Heart left ventricle (tissue), 16 donors: ENCODE results near the gene USP34. TPM values are rescaled to one million over a fixed set of nuclear protein-coding genes. Genes with fewer than 3 reads are reported as not detected.

Source experiments
- ATAC-seq, 4 donors: fragments of 200-7000 bp; cut with Tn5 transposase; one replicate each; pipeline ENCODE4 v1.9.1; 2020 to 2022; ENCODE audit warnings: moderate library complexity in 4 of 4, mild to moderate bottlenecking in 3 of 4, moderate number of reproducible peaks in 1 of 4
- DNase-seq, 5 donors: peaks; one replicate each; pipeline ENCODE4 v3.0.0-alpha.2; 2020
- H3K27ac ChIP-seq, 12 donors: fragments of 200-600 bp; sonication (generic) in 4 of 12; one replicate each; pipeline versions ENCODE4 v1.5.0 to v1.8.0; 2016 to 2022; ENCODE audit warnings: mild to moderate bottlenecking in 2 of 12
- H3K27me3 ChIP-seq, 9 donors: fragments of 200-600 bp; sonication (generic) in 2 of 9; one replicate each; pipeline versions ENCODE4 v1.5.1 to v1.8.0; 2016 to 2022; ENCODE audit warnings: mild to moderate bottlenecking in 3 of 9
- H3K36me3 ChIP-seq, 9 donors: fragments of 200-600 bp; sonication (generic) in 2 of 9; one replicate each; pipeline versions ENCODE4 v1.5.0 to v1.8.0; 2018 to 2022; ENCODE audit warnings: mild to moderate bottlenecking in 2 of 9
- H3K4me1 ChIP-seq, 12 donors: fragments of 200-600 bp; sonication (generic) in 4 of 12; one replicate each; pipeline versions ENCODE4 v1.5.0 to v1.8.0; 2016 to 2022; ENCODE audit warnings: mild to moderate bottlenecking in 3 of 12
- H3K4me3 ChIP-seq, 12 donors: fragments of 200-600 bp; sonication (generic) in 4 of 12; one replicate each; pipeline versions ENCODE4 v1.5.0 to v1.8.0; 2017 to 2022; ENCODE audit warnings: mild to moderate bottlenecking in 9 of 12, moderate library complexity in 4 of 12
- H3K9me3 ChIP-seq, 12 donors: fragments of 200-600 bp; sonication (generic) in 4 of 12; one replicate each; pipeline versions ENCODE4 v1.5.0 to v1.8.0; 2016 to 2022; ENCODE audit warnings: mild to moderate bottlenecking in 1 of 12
- POLR2A ChIP-seq, 2 donors: fragments of 450-650 bp; IDR thresholded peaks; one replicate each; pipeline ENCODE4 v1.6.1; 2017; ENCODE audit warnings: antibody characterized with exemption in 2 of 2, mild to moderate bottlenecking in 2 of 2, moderate library complexity in 2 of 2
- WGBS, 4 donors: extraction: QIAGEN DNeasy Blood & Tissue Kit in 2 of 4; methylation state at CpG; one replicate each; pipeline versions ENCODE4 v1.1.5 to v1.1.7; 2013 to 2018; 5-methylcytosine and 5-hydroxymethylcytosine counted together
- intact Hi-C, 10 donors: fragments of 100-400 bp; cut with DNase I; formaldehyde crosslinking; loops; one replicate each; pipeline versions ENCODE4 v1.11.1 to v1.14.2; 2022
- polyA plus RNA-seq, 2 donors: library from polyadenylated mRNA; stranded (reverse); fragments of 200-250 nt; gene quantifications; one replicate each; pipeline ENCODE4 v1.2.3, GENCODE V29; 2013
- total RNA-seq, 9 donors: library from RNA; depleted of rRNA in 2 of 9; stranded (reverse); fragments of >200 nt in 2 of 9; fragmentation: NEBNext Ultra II Directional in 3 of 9; extraction: Animal tissue kit (Norgen Biotek cat#: 25700) in 3 of 9; gene quantifications; one replicate each; pipeline versions ENCODE4 v1.1.0 to v1.2.4, GENCODE V29; 2016 to 2023
- TF ChIP-seq, protein P1 (sequence below), 12 donors: fragments of 200-600 bp; sonication (generic) in 4 of 12; IDR thresholded peaks; one replicate each; pipeline versions ENCODE4 v1.5.0 to v1.8.0; 2018 to 2022; ENCODE audit warnings: antibody characterized with exemption in 12 of 12, mild to moderate bottlenecking in 5 of 12
- donor health status: ischemic (EF 13 %, LVEDD 7.1; RV severe dilation, severe dysfunction).
- donor health status: healthy with polysubstance abuse.
- donor health status: DM: no; HTN: yes; CAD: no.
- donor health status: DM: no; HTN: no; CAD: no.
- donor health status: ischemic (EF 25% LVEDD 6.9; RV normal size, moderate dysfunction).
- donor health status: ischemic (EF 25% LVEDD 5.7; RV mildly dilated, moderate dysfunction).
- donor health status: healthy.
- donor health status: DM: yes; HTN: yes; CAD: no.
- donor health status: ischemic (EF 35%, LVEDD 5.7; RV mildly dilated, moderate dysfunction).
- donor health status: nonischemic (EF 11% LVEDD 7.7; RV severe dilation, severe dysfunction).
- donor health status: DM: yes; HTN: yes; CAD: no.
- donor health status: PGD.
- donor health status: ischemic (EF 29% LVEDD 5.4; RV normal size, mild dysfunction).
- donor health status: nonischemic (EF 23%, LVEDD 6.1; RV moderate dilation, normal function).

The USP34 gene
- total and polyA plus RNA-seq, 11 donors, result 33.3 to 82.8 (median 60.6) TPM

GRCh38 chr2:61419129-61419528 lies 51.8 kb downstream of the USP34 start:
- ATAC-seq (no peak), DNase-seq (no peak)
- intact Hi-C loops, result loop anchor here in 1 of 10 donors (10.0 kb wide), 1 partner anchor 46 kb away; no protein-coding TSS in a partner anchor
- no peak overlapping the region for H3K4me3 ChIP-seq
- H3K9me3 ChIP-seq, result no peaks in the 10 kb centered on the region
- H3K36me3 ChIP-seq, result peaks cover 0 to 11% (median 0%) of the 10 kb centered on the region in 9 donors
- no peaks in the 10 kb centered on the region for H3K27me3 ChIP-seq
- H3K27ac ChIP-seq, result no peak overlapping the region
- peaks cover 7 to 55% (median 32%) of the 10 kb centered on the region in 12 donors for H3K4me1 ChIP-seq
- 83 to 92% (median 87%) methylated on average over 5 of the region's 5 CpGs for WGBS, 4 donors
- TF ChIP-seq, protein P1, sequence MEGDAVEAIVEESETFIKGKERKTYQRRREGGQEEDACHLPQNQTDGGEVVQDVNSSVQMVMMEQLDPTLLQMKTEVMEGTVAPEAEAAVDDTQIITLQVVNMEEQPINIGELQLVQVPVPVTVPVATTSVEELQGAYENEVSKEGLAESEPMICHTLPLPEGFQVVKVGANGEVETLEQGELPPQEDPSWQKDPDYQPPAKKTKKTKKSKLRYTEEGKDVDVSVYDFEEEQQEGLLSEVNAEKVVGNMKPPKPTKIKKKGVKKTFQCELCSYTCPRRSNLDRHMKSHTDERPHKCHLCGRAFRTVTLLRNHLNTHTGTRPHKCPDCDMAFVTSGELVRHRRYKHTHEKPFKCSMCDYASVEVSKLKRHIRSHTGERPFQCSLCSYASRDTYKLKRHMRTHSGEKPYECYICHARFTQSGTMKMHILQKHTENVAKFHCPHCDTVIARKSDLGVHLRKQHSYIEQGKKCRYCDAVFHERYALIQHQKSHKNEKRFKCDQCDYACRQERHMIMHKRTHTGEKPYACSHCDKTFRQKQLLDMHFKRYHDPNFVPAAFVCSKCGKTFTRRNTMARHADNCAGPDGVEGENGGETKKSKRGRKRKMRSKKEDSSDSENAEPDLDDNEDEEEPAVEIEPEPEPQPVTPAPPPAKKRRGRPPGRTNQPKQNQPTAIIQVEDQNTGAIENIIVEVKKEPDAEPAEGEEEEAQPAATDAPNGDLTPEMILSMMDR (IDR thresholded peaks at IDR 0.05), result no peak
- TF ChIP-seq POLR2A (IDR thresholded peaks at IDR 0.05), result no peak

DNA sequence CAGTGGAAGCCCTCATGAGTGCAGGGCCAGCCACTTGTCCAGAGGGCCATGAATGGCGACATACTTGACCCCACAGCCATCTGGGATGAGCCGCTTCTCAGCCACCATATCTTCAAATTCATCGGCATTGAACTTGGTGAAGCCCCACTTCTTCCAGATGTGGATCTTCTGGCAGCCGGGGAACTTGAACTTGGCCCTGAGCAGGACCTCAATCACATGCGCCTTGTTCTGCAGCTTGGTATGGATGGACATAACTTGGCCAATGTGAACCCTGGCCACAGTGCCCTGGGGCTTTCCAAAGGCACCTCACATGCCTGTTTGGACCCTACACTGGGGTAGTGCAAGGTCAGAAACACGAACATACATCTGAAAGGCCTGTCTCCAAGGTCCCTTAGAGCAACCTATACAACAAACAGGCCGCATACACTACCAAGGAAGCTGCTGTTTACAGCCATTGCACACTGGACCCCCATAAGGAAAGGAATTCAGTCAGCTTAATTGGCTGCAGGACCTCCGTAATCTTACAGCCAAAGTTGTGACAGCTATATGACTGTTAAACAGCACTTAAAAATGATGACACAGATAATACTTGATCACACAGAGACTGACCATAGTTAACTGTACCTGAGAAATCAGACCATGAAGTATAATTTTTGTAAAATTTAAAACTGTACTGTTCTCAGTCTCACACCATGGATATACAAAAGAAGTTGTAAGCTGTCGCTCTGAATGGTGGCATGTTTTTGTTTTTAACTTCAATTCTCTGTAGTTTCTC lies 53.8 kb downstream of the USP34 start:
- intact Hi-C loops, result loop anchor here in 1 of 10 donors (10.0 kb wide), 1 partner anchor 48 kb away; no protein-coding TSS in a partner anchor
- Histone ChIP-seq H3K9me3 (no peaks in the 10 kb centered on the region), H3K36me3 (peaks cover 0 to 11% (median 0%) of the 10 kb centered on the region in 9 donors), H3K27me3 (no peaks in the 10 kb centered on the region), H3K27ac (no peak overlapping the region), H3K4me3 (no peak overlapping the region), H3K4me1 (peaks cover 5 to 42% (median 22%) of the 10 kb centered on the region in 12 donors)
- DNase-seq (no peak), ATAC-seq (no peak)
- TF ChIP-seq, protein P1 (IDR thresholded peaks at IDR 0.05), result no peak
- TF ChIP-seq POLR2A (IDR thresholded peaks at IDR 0.05), result no peak
- WGBS, 4 donors, result 93 to 95% (median 93%) methylated on average over 8 to 9 of the region's 9 CpGs

- WGBS, 4 donors, result 73 to 94% (median 79%) methylated on average over 1 of the region's 1 CpG
- intact Hi-C loops, result loop anchor here in 1 of 10 donors (10.0 kb wide), 1 partner anchor 50 kb away; no protein-coding TSS in a partner anchor
- DNase-seq (no peak), ATAC-seq (no peak)
- H3K4me1 ChIP-seq, result peaks cover 0 to 39% (median 12%) of the 10 kb centered on the region in 12 donors
- H3K9me3 ChIP-seq, result no peaks in the 10 kb centered on the region
- H3K27me3 ChIP-seq, result no peaks in the 10 kb centered on the region
- H3K27ac ChIP-seq, result no peak overlapping the region
- no peak for TF ChIP-seq POLR2A (IDR thresholded peaks at IDR 0.05)
- TF ChIP-seq, protein P1 (IDR thresholded peaks at IDR 0.05), result no peak
- peaks cover 0 to 11% (median 0%) of the 10 kb centered on the region in 9 donors for H3K36me3 ChIP-seq
- no peak overlapping the region for H3K4me3 ChIP-seq
These were observed 55.6 kb downstream of the USP34 start for GRCh38 chr2:61415265-61415664.

DNA sequence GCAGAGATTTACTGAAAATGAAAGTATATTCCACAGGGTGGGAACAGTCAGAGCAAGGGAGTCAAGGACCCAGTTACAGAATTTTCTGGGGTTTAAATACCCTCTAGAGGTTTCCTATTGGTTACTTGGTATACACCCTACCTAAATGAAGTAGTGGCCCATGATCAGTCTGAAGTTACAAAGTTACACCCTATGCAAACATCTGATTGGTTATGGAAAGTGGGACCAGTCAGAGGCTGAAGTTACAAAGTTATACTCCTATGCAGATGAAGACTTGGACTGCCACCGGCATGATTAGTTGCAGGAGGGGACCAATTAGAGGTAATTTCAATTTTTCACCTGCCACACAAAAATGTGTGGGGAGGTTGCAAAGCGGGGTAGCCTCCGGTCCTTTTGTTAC lies 56.2 kb downstream of the USP34 start:
- WGBS, 4 donors, result 94 to 98% (median 95%) methylated on average over 3 of the region's 3 CpGs
- Histone ChIP-seq H3K27ac (no peak overlapping the region), H3K36me3 (peaks cover 0 to 10% (median 2%) of the 10 kb centered on the region in 9 donors), H3K27me3 (no peaks in the 10 kb centered on the region), H3K9me3 (no peaks in the 10 kb centered on the region), H3K4me3 (no peak overlapping the region), H3K4me1 (peaks cover 0 to 40% (median 12%) of the 10 kb centered on the region in 12 donors)
- TF ChIP-seq, protein P1 (IDR thresholded peaks at IDR 0.05), result no peak
- no peak for TF ChIP-seq POLR2A (IDR thresholded peaks at IDR 0.05)
- ATAC-seq (no peak), DNase-seq (no peak)
- intact Hi-C loops, result loop anchor here in 1 of 10 donors (10.0 kb wide), 1 partner anchor 50 kb away; no protein-coding TSS in a partner anchor
